Uterus (tissue), 2 donors: ENCODE results near the gene WIPF3.

Experiments
- CTCF ChIP-seq, 4 experiments: fragments of 200-600 bp in 2 of 4; fragments of 450-650 bp in 2 of 4; sonication (generic) in 2 of 4; IDR thresholded peaks; one replicate each; pipeline ENCODE4 v1.5.1; 2016 to 2019; ENCODE audit warnings: antibody characterized with exemption in 4 of 4, mild to moderate bottlenecking in 2 of 4, moderate library complexity in 1 of 4
- POLR2A ChIP-seq, 2 donors: fragments of 450-650 bp; IDR thresholded peaks; one replicate each; pipeline ENCODE4 v1.6.1; 2016; ENCODE audit warnings: antibody characterized with exemption in 2 of 2, mild to moderate bottlenecking in 1 of 2, moderate library complexity in 1 of 2

GRCh38 chr7:29888006-29888405 is 81.7 kb downstream of the WIPF3 start:
- TF ChIP-seq CTCF (IDR thresholded peaks at IDR 0.05) (no peak), POLR2A (IDR thresholded peaks at IDR 0.05) (no peak)
